GM12872 (cell line): ENCODE data around the gene MATN3.

Experiments used
- TF ChIP-seq, protein P1 (sequence below): IDR thresholded peaks from 3 replicates; pipeline ENCODE4 v1.5.1; 2011; ENCODE audit warnings: low read depth, mild to moderate bottlenecking, low read length, moderate library complexity; ENCODE audit not compliant: insufficient read depth

The MATN3 gene

DNA sequence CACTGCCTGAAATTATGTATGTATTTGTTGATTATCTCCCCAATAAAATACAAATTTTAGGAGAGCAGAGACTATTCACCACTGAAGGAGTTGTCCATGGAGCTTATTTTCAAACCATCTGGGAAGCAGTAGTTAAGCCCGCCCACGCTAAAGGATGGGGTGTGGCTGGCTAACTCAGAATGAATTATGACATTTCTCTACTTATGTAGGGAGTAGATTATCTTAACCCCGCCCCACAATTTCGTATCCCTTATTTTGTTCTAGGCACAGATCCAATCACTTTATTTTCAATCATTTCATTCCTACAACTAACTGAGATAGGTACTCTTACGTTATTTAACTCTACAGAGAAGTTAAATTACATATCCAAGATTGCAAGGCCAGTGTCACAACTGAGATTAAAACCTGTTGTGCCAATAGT lies 40.4 kb upstream of the MATN3 start:
- TF ChIP-seq, protein P1, sequence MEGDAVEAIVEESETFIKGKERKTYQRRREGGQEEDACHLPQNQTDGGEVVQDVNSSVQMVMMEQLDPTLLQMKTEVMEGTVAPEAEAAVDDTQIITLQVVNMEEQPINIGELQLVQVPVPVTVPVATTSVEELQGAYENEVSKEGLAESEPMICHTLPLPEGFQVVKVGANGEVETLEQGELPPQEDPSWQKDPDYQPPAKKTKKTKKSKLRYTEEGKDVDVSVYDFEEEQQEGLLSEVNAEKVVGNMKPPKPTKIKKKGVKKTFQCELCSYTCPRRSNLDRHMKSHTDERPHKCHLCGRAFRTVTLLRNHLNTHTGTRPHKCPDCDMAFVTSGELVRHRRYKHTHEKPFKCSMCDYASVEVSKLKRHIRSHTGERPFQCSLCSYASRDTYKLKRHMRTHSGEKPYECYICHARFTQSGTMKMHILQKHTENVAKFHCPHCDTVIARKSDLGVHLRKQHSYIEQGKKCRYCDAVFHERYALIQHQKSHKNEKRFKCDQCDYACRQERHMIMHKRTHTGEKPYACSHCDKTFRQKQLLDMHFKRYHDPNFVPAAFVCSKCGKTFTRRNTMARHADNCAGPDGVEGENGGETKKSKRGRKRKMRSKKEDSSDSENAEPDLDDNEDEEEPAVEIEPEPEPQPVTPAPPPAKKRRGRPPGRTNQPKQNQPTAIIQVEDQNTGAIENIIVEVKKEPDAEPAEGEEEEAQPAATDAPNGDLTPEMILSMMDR = no peak

DNA sequence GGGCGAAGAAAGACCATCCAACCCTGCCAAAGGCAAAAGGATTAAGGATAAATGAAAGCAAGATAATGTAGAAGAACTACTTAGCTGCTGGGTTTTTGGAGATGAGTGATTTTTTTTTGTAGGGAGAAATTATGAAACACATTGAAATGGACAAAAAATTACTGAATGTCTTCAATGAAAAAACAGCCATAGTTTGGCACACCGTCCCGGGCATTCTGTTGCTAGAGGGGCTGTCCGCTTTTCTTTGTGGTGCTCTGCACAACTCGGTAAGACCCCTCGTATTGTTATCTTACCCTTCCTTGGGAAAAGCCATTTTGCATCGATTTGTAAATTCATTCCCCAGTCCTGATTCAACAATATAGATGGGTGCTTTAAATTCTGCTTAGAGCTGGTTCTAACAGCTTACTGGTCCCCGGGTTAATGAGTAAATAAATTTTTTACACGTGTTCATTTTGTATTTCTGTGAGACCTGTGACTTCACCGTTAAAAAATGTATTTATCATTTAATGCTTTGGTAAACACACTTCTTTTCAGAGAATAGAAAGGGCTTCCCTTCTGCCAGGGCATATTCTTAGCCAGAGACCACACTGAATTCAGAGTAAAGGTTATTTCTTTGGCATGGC lies 39.9 kb upstream of the MATN3 start:
- TF ChIP-seq, protein P1 = no peak

DNA sequence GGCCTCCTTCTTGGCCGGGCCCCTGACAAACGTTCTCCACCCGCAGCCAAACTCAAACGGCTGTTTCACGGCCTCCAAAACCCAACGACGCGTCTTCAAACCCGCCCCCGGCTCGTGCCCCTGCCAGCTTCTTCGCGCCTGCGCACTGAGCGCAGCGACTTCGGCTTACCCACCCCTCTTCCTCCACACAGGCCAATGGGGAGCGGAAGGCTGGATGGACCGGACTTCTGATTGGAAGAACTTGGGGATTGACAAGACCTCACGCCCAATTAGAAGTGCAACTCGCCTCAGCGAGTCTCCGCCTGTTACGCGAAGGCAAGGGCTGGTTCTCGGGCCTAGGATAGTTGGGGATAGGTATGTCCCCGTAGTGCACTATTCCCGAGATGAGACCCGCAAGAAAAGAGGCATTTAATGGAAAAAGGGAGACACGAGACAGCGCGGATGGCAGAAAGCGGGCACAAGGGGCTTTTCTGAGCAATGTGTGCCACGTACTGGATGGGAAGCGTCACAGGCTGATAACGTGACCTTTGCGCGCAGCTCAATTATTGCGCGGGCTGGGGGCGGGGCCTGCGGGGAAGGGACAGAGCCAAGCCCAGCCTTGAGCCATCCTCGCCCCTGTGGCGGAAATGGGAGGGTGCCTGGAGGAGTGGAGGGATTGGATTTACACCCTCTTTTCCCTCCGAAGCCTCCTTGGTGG lies 39.2 kb upstream of the MATN3 start, which contains the start of gene LAPTM4A:
Gene LAPTM4A, minus strand, starts transcription at position 97 of the 697 bp plus-strand sequence. CDS start 108 bp downstream, outside the sequence.
- TF ChIP-seq, protein P1 = no peak

DNA sequence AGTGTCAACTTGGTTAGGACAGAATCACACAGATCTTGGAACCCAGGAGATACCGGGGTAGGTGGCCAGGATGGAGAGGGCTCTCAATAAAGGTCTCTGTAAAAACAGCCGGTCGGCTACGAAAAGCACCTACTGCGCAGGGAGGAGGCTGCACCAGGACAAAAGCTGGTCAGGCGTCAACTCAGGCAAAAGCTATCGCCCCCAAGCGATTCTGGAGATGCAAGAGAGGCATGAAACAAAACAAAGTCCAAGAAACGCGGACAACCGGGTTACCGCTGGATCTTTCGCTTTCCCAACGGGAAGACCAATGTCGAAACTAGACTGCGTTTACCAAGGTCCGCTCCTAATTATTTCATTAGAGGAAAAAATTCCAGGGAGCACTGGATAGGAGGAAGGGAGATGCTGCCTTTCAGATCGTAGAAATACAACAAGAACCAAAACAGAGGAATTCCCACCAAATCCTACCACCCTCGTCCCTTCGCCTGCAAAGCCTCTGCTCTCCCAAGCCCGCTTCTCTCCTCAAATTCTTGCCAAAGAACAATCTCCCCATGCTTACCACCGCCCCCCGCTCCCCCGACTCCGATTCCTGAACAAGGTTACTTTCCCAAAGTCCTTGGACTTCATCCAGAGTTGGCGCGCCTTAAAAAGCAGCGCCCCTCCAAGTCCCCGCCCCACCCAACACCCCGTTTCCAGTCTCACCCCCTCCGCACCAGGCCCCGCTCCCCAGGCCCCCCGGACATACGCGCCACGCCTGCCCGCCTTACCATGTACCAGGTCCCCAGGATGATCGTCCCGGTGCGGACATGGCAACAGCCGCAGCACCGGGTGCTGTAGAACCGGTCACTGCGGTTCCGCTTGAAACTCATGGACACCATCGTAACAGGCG lies 38.4 kb upstream of the MATN3 start:
- TF ChIP-seq, protein P1 = peak; percentile 36; the same call in 2 of the 3 replicates

- TF ChIP-seq, protein P1 = no peak
Measured at GRCh38 chr2:20050104-20050645, 37.7 kb upstream of the MATN3 start.

DNA sequence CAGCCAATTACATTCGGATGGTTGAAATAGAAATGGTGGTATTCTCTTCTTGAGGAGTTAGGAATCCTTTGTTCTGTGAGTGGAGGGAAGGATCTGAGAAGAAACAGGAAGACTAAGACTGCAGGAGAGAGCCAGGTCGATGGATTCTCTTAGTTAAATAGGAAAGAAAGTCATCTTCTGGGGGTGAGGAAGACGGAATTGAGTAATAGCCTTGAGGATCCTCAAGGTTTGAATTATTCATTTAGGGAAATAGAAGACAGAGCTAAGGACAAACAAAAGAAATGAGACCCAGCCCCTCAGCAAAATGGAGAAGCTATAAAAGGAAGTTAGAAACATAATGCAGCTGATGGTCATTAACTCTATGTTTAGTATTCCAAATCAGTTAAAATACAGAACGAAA lies 37.2 kb upstream of the MATN3 start:
- TF ChIP-seq, protein P1 = no peak
